GM18507 (cell line): Measurements from ENCODE around the gene MAS1.

Experiments
- DNase-seq: peaks from one replicate; pipeline ENCODE4 v3.0.0; 2011; ENCODE audit warnings: low read depth; ENCODE audit not compliant: insufficient read length; ENCODE audit errors: extremely low spot score
- FAIRE-seq: peaks from 2 replicates; lab custom pipeline; 2011; peaks lifted over from hg19 to GRCh38; lab: Jason Lieb, UNC

Gene MAS1

DNA sequence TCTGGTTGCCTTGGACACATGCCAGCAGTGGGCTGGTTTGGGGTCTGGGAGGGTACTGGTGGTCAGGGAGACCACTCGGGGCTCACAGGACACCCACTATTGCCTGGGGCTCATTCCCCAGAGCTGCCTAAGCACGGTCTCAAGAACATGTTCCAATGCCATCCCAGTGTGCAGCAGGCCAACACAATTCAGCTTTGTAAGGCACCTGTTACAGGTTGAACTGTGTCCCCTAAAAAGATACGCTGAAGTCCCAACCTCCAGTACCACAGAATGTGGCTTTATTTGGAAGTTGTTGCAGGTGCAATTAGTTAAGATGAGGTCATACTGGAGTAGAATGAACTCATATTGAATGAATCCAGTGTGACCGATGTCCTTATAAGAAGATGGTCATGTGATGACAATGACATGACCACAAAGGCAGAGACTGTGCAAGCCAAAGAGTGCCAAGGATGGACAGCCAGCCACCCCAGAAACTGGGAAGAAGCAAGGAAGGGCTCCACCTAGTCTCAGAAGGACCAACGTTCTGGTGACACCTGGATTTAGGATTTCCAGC is 13.5 kb upstream of the MAS1 start:
- no peak for FAIRE-seq

DNA sequence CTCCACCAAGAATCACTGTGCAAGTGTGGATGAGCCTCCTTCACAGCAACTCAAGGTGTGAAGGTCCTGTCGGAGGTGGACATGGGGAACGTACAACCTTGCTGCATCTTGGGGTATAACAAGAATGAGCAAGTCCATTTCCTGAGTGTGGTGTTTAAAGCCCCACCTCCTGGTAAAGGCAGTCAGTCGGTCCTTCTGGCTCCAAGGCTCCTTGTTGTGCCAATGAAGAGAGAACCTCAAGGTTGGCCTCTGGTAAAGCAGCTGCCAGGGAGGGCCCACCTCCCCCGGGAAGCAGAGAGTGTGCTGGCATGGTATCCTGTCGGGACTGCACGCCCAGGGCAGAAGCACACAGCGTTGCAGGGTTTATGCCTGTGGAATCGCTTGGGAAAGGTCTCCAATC is 12.4 kb upstream of the MAS1 start:
- FAIRE-seq (no peak), DNase-seq (no peak)

More for the DNA sequence above, 13.5 kb upstream of the MAS1 start:
- no peak for DNase-seq

- DNase-seq, result no peak
- FAIRE-seq, result no peak
Observed at GRCh38 chr6:159879856-159880255, 10.9 kb upstream of the MAS1 start.

DNA sequence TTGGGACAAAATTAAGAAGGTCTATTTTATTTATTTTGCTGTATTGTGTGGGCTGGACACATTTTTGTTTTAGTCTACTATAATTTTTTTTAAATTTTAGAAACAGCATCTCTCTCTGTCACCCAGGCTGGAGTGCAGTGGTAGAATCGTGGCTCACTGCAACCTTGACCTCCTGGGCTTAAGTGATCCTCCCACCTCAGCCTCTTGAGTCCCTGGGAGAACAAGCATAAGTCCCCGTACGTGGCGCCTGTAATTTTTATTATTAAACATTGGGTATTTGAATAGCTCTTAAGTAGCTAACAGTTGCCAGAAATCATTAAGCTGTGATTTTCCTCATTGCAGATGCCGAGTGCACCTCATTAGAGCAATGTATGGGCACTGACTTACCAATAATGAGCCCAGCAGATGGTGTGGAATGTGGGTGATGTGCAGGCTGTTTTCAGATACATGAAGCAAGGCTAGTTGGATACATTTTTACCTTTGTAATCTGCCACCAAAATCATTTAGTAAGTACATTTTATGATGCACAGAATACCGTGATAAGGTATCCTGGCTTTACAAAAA is 10.3 kb upstream of the MAS1 start:
- FAIRE-seq, result no peak
- DNase-seq, result no peak

DNA sequence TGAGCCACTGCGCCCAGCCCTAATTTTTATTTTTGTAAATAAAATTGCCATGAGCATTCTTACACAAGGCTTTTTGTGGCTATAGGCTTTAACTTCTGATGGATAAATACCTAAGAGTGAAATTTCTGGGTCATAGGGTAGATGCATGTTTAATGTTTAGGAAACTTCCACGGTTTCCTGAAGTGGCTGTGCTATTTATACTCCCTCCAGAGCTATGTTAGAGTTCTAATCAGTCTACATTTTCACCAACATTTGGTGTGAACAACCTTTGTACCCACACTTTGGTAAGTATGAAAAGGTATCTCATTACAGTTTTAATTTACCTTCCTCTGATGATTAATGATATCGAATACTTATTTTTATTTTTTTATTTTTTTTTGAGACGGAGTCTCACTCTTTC is 6.1 kb upstream of the MAS1 start:
- no peak for DNase-seq
- no peak for FAIRE-seq

- no peak for DNase-seq
- FAIRE-seq, result no peak
Observed at GRCh38 chr6:159886270-159886669, 4.5 kb upstream of the MAS1 start.

- DNase-seq, result no peak
- no peak for FAIRE-seq
Observed at GRCh38 chr6:159887146-159887545, 3.6 kb upstream of the MAS1 start.

- no peak for DNase-seq
- FAIRE-seq, result no peak
Observed at GRCh38 chr6:159887761-159888160, 3.0 kb upstream of the MAS1 start.

DNA sequence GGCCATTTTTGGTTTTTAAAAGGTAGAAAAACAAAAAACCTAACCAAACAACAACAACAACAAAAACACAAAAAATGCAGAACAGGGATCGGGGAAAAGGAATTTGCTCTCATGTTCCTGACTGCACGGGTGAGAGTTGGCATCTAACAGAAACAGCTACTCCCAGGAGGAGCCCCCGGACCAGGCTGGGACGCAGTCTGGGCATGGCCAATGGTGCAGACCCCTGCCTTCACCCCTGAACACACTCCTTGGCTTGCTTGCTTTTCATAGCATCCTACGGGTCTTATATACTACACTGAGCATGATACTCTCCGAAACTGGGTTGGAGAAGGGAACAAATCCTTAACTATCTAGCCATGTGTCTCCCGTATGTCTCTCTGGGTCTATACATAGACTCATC is 587 bp upstream of the MAS1 start:
- DNase-seq (no peak), FAIRE-seq (no peak)

GRCh38 chr6:159892053-159892452 is 1.3 kb downstream of the MAS1 start:
- DNase-seq, result no peak
- FAIRE-seq, result no peak

- no peak for FAIRE-seq
- no peak for DNase-seq
Observed at GRCh38 chr6:159893064-159893463, 2.3 kb downstream of the MAS1 start.

DNA sequence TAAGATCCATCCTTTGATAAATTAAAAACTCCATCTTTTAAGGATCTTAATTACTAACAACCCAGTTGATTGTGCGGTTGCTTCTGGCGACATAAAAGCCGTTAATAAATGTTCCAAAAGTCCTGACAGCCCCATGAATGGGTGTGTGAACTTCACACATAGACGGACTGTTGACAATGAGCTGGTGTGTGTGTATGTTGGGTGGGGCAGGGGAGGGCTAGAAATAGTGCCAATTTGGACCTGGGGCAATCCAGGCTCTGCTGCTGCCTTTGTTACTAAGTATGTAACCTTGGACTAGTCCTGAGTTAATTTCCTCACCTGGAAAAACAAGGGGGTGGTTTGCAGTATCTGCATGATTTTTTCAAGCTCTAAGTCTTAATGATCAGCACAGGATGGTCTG is 4.2 kb downstream of the MAS1 start:
- FAIRE-seq (no peak), DNase-seq (no peak)

DNA sequence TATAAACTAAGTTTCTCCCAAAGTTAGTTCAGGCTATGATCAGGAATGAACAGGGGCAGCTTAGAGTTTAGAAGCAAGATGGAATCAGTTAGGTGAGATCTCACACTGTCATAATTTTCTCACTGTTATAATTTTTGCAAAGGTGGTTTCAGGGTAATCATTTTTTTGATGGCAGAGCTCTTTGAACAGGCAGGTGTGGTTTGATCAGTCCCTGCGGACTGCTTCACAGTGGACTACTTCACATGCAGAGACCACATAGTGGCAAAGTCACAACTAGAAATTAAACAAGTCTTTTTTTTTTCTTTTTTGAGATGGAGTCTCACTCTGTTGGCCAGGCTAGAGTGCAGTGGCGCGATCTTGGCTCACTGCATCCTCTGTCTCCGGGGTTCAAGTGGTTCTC is 6.8 kb downstream of the MAS1 start:
- FAIRE-seq (no peak), DNase-seq (no peak)

DNA sequence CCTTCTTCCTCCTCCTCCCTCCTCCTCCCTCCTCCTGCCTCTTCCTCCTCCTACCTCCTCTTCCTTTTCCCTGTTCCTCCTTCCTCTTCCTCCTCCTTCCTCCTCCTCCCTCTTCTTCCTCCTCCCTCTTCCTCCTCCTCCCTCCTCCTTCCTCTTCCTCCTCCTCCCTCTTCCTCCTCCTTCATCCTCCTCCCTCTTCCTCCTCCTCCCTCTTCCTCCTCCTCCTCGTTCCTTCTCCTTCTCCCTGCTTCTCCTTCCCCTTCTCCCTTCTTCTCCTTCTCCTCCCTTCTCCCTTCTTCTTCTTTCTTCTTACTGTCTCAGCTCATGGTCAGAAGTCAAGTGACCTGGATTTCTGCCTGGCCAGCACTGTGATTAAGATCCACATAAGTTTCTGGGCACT is 7.7 kb downstream of the MAS1 start:
- DNase-seq, result no peak
- no peak for FAIRE-seq

GRCh38 chr6:159899994-159900745 is 9.4 kb downstream of the MAS1 start:
- FAIRE-seq, result no peak
- DNase-seq, result no peak

GRCh38 chr6:159902620-159903019 is 11.8 kb downstream of the MAS1 start:
- FAIRE-seq, result no peak
- no peak for DNase-seq

GRCh38 chr6:159904497-159904911 is 13.7 kb downstream of the MAS1 start:
- DNase-seq (peak; percentile 25), FAIRE-seq (peak; percentile 73)

DNA sequence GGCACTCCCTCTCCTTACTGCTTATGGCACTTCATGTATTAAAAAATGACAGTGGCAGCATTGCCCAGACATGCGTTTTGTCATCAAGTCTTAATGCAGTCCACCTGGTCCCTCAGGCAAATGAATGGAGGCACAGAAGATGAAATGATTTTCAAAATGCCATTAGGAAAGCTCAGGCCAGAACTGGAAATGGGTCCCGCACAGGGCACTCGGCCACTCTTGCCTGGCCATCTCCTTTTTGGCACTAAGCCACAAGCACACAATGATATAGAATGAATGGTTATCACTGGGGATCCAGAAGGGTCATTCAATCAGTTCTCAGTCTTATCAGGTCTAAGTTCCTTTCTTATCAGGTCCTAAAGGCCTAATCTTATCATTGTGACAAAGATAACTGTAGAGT is 15.6 kb downstream of the MAS1 start:
- FAIRE-seq (no peak), DNase-seq (no peak)

- FAIRE-seq (no peak), DNase-seq (no peak)
Observed at GRCh38 chr6:159908535-159908934, 17.7 kb downstream of the MAS1 start.

GRCh38 chr6:159908979-159909378 is 18.2 kb downstream of the MAS1 start:
- DNase-seq, result no peak
- FAIRE-seq, result no peak

- DNase-seq (no peak), FAIRE-seq (no peak)
Observed at GRCh38 chr6:159910342-159910741, 19.6 kb downstream of the MAS1 start.
